Mesodermal cell (in vitro differentiated cells): ENCODE data around the gene RARS1.
"Not testable (repeated sequence)": the region's sequence is repeated elsewhere in the genome, so short reads cannot be mapped to it uniquely, and the experiment has no call there.

Experiments used
- H3K27ac ChIP-seq: 2 replicates; pipeline ENCODE4 v1.7.0; 2013; ENCODE audit warnings: mild to moderate bottlenecking, low read depth, low read length, moderate library complexity; ENCODE audit not compliant: severe bottlenecking
- H3K36me3 ChIP-seq: 2 replicates; pipeline ENCODE4 v1.7.1; 2013; ENCODE audit warnings: mild to moderate bottlenecking, low read length, moderate library complexity; ENCODE audit not compliant: control insufficient read depth, insufficient read depth
- H3K4me1 ChIP-seq: one replicate; pipeline ENCODE4 v1.7.1; 2013; ENCODE audit warnings: mild to moderate bottlenecking, low read length; ENCODE audit not compliant: insufficient read depth, control insufficient read depth, poor library complexity, severe bottlenecking
- H3K4me3 ChIP-seq: 2 replicates; pipeline ENCODE4 v1.7.0; 2013; ENCODE audit warnings: low read length, control low read depth, mild to moderate bottlenecking; ENCODE audit not compliant: insufficient read depth, poor library complexity, severe bottlenecking; ENCODE audit errors: extremely low read depth
- H3K9me3 ChIP-seq: 2 replicates; pipeline ENCODE4 v1.7.1; 2013; ENCODE audit warnings: mild to moderate bottlenecking, low read length, moderate library complexity; ENCODE audit not compliant: control insufficient read depth
- WGBS, 2 experiments: methylation state at CpG; one replicate each; pipeline ENCODE4 v1.1.5; 2013; ENCODE audit warnings: missing lambda C conversion rate in 2 of 2; ENCODE audit not compliant: insufficient coverage in 2 of 2; 5-methylcytosine and 5-hydroxymethylcytosine counted together

Gene RARS1

DNA sequence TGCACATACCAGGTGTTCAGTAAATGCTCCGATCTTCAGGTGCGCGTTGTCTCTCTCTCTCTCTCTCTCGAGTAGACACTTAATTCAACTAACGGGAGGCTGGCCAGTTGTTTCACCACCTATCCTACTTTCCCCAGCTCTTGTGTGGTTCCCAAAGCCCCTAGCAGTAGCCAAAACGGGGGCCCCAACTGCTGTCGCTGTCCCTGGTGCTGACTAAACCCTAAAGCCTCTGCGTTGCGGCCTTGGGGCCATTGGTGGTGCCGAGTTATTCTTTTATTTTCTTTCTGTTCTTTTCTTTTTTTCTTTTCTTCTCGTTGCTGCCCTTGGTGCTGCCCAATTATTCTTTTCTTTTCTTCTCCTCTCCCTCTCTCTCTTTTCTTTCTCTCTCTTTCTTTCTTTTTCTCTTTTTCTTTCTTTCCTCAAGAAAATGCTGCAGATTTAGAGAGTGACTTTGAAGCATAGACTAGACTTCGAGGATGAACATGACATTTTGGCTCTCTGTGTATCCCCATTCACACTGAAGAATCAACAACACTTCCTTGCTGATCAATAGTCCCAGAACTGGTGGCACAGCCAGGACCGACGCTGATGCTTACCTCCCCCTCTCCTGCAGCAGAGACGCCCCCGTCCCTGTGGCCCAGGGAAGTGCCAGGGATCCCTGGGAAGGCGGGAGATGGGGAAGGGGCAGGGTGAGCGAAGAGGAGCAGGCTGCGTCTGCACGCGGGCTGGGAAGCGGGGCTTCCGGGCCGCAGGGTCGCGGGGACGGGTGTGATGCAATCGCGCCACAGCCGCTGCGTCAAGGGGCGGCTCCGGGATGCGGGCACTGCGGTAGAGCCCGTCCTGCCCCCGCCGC is 42.5 kb downstream of the RARS1 start, which contains the start of gene FBLL1:
Gene FBLL1 (plus strand): TSS at position 785 of the 853 bp plus-strand sequence. CDS start 200 bp downstream, outside the sequence.
- Histone ChIP-seq H3K9me3 (peaks cover 4% of the 10 kb centered on the region), H3K4me3 (peak within 1 kb of the TSS; percentile 27), H3K36me3 (no peaks in the 10 kb centered on the region), H3K4me1 (peaks cover 3% of the 10 kb centered on the region), H3K27ac (no peak within 1 kb of the TSS)
- WGBS, 2 experiments, result 14 to 15% methylated on average over 26 to 27 of the region's 38 CpGs

DNA sequence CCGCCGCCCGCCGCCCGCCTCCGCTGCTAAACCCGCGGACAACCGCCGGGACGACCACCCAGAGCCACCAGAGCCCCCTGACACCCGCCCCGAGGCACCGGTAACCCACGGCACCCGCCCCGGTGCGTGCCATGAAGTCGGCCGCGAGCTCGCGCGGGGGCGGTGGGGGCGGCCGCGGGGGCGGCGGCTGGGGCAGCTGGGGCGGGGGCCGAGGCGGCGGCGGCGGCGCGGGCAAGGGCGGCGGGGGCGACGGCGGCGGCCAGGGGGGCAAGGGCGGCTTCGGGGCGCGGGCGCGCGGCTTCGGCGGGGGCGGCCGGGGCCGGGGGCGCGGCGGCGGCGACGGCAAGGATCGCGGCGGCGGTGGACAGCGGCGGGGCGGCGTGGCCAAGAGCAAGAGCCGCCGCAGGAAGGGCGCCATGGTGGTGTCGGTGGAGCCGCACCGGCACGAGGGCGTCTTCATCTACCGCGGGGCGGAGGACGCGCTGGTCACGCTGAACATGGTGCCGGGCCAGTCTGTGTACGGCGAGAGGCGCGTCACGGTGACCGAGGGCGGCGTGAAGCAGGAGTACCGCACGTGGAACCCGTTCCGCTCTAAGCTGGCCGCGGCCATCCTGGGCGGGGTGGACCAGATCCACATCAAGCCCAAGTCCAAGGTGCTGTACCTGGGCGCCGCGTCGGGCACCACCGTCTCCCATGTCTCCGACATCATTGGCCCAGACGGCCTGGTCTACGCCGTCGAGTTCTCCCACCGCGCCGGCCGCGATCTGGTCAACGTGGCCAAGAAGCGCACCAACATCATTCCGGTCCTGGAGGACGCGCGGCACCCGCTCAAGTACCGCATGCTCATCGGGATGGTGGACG is 43.3 kb downstream of the RARS1 start:
- Histone ChIP-seq H3K36me3 (no peaks in the 10 kb centered on the region), H3K4me1 (peaks cover 3% of the 10 kb centered on the region), H3K27ac (no peak overlapping the region), H3K9me3 (peaks cover 4% of the 10 kb centered on the region), H3K4me3 (peak overlapping the region; percentile 27)
- 42 to 44% methylated on average over 70 to 74 of the region's 125 CpGs for WGBS, 2 experiments

DNA sequence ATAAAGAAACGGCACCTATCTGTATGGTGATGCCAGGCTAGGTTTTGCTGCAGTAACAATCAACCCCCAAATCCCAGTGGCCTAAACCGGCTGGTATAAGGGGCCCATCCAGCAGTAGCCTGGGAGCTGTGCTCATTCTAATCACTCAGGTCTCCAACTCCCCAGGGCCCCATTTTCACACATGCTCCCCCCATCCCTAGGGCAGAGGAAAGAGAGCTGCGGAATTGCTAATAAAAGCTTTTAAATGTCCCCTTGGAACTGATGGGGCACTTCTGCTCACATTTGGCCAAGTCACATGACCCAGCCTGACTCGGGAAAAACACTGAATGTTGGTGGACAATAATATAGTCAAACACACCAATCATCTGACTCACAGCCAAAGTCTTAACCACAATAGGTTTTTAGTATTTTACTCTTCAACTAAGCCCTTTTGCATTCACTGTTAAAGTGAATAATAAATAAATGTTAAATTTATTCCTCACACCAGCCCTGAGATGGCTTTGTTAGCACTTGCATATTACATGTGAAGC is 44.4 kb downstream of the RARS1 start:
- Histone ChIP-seq H3K4me1 (peaks cover 3% of the 10 kb centered on the region), H3K4me3 (no peak overlapping the region), H3K9me3 (peaks cover 4% of the 10 kb centered on the region), H3K27ac (no peak overlapping the region), H3K36me3 (no peaks in the 10 kb centered on the region)
- WGBS, 2 experiments, result 100% methylated on average over 1 of the region's 4 CpGs

DNA sequence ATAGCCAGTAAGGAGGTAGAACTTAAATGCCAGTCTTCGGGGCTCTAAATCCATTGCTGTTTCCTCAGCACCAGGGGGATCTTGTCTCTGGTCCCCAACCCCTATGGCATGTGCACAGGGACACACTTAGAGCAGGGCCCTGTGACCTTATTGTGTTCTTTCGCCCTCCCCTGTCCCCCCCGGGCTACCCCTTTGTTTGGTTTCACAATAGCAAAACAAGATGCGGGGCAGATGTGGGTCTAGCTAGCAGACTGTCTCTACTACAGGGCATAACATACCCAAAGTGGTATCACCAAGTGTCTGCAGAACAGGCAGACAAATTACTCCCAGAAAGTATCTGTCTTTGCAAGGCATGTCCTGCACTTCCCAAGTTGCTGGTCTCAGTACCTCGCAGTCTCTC is 44.9 kb downstream of the RARS1 start:
- WGBS, 2 experiments, result 82 to 93% methylated on average over 4 of the region's 5 CpGs
- Histone ChIP-seq H3K36me3 (no peaks in the 10 kb centered on the region), H3K9me3 (peaks cover 4% of the 10 kb centered on the region), H3K4me3 (no peak overlapping the region), H3K4me1 (peaks cover 3% of the 10 kb centered on the region), H3K27ac (no peak overlapping the region)

DNA sequence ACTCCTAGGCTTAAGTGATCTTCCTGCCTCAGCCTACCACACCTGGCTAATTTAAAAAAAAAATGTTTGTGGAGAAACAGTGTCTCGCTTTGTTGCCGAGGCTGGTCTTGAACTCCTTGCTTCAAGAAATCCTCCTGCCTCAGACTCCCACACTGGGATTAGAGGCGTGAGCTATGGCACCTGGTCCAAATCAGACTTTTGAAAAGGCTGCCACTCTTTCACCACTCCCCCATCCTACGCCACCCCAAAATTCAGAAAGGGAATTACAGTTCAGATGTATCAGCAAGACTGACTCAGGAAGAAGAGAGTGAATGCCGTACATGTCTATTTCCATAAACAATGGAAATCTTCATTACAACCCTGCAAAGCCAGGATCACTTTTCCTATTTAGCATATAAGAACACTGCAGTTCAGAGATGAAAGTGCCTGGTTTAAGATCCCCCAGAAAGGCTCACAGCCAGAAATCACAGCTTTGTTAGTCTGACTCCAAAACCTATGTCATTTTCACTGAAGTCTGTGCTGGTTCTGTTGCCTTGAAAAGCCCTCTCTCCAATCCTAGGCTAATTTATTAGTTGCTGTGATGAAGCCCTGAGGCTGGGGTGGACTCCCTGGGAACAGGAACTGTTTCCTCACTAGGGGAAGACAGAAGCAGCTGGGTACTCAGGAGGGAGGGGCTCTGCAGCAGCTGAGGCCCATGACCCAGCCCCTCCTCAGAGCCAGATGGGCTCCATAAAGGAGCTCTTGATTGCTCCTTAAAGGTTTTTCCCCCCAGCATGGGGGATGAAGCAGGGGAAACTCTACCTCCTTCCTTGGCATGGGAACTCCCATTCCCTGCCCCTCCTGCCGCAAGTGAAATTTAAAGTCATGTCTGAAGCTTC is 46.0 kb downstream of the RARS1 start:
- Histone ChIP-seq H3K27ac (no peak overlapping the region), H3K9me3 (peaks cover 4% of the 10 kb centered on the region), H3K4me3 (no peak overlapping the region), H3K36me3 (no peaks in the 10 kb centered on the region), H3K4me1 (peaks cover 3% of the 10 kb centered on the region)
- WGBS, 2 experiments, result 100% methylated on average over 2 to 3 of the region's 6 CpGs

DNA sequence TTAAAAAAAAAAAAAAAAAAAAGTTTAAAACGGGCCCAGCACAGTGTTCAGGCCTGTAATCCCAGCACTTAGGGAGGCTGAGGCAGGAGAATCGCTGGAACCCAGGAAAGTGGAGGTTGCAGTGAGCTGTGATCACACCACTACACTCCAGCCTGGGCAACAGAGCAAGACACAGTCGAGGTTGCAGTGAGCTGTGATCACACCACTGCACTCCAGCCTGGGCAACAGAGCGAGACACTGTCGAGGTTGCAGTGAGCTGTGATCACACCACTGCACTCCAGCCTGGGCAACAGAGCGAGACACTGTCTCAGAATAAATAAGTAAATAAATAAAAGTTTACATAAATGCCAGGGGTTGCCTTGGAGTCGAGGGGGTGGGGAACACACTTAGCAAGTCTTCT is 48.1 kb downstream of the RARS1 start:
- H3K9me3 ChIP-seq, H3K4me1 ChIP-seq, H3K36me3 ChIP-seq, H3K27ac ChIP-seq, H3K4me3 ChIP-seq: not testable (repeated sequence)
- 77 to 93% methylated on average over 2 to 5 of the region's 7 CpGs for WGBS, 2 experiments

DNA sequence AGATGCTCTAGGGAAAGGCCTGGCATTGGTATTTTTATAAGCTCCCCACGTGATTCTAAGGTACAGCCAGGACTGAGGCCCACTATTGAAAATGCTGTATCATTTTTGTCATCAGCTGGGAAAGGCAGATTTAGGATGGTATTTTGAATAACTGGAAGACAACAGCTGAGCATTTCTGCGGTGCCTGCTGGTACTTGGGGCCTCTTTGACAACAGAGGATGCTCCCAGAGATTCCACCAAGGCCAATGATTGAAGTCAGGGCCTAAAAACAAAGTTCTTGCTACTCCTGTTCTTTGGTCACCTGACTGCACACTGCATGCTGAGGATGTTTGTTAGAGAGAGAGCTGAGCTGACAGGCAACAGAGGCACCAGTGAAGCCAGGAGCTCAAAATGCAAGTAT is 50.9 kb downstream of the RARS1 start:
- H3K9me3 ChIP-seq, result no peaks in the 10 kb centered on the region
- H3K4me3 ChIP-seq, result no peak overlapping the region
- H3K4me1 ChIP-seq, result no peaks in the 10 kb centered on the region
- no peaks in the 10 kb centered on the region for H3K36me3 ChIP-seq
- H3K27ac ChIP-seq, result no peak overlapping the region
- WGBS, 2 experiments, result 83 to 96% methylated on average over 2 of the region's 2 CpGs

DNA sequence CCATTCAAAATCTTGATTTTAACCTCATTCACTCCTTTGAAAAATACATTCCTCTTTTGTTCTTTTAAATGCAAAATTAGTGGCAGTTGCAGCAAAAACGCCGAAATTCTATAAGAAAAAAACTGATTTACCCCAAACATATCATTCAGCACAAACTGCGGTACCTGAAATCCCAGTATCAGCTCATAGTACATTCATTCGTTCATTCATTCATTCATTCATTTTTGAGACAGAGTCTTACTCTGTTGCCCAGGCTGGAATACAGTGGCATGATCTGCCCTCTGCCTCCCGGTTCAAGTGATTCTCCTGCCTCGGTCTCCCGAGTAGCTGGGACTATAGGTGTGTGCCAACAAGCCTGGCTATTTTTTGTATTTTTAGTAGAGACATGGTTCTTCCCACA is 63.3 kb downstream of the RARS1 start:
- Histone ChIP-seq H3K4me3 (no peak overlapping the region), H3K36me3 (peaks cover 73% of the 10 kb centered on the region), H3K9me3 (no peaks in the 10 kb centered on the region), H3K27ac (no peak overlapping the region), H3K4me1 (no peaks in the 10 kb centered on the region)
- WGBS, 2 experiments, result 92 to 96% methylated on average over 4 to 5 of the region's 7 CpGs

DNA sequence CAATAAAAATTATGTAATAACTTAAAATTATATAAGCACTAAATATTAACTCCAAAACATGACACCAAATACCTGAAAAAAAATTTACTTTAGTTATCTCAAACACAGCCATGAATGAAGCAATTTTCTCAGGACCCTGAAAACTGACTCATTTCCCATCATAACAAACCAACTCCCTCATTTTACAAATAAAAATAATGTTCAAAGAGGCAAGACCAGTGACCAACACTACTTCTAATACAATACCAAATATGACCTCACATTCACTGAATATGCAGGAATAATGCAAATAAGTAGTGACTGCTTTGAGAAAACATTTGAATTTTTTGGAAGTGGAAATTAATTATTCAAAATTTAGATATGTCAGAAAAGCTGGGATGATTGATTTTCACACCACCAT is 64.4 kb downstream of the RARS1 start:
- no peak overlapping the region for H3K27ac ChIP-seq
- H3K4me3 ChIP-seq, result no peak overlapping the region
- H3K36me3 ChIP-seq, result peaks cover 79% of the 10 kb centered on the region
- no peaks in the 10 kb centered on the region for H3K9me3 ChIP-seq
- H3K4me1 ChIP-seq, result no peaks in the 10 kb centered on the region

DNA sequence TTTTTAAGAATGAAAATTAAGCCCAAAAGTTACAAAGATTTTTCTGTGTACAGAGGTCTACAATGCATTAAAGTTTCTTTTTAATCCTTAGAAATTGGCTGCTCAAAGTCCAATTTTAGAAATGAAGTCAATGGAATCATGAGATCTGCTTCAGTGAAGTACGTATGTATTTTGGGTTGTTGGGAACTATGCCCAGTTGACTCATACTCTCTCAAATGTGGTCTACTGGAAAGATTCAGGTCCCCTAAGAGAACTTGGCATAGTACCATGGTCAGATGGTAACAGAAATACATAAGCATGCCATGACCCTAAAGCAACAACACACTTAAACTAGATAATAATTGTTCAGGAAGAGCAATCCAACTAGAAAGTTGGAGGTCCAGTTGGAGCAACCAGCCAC is 65.9 kb downstream of the RARS1 start:
- Histone ChIP-seq H3K4me3 (no peak overlapping the region), H3K36me3 (peaks cover 82% of the 10 kb centered on the region), H3K27ac (no peak overlapping the region), H3K9me3 (no peaks in the 10 kb centered on the region), H3K4me1 (no peaks in the 10 kb centered on the region)
- 83 to 100% methylated on average over 1 of the region's 1 CpG for WGBS, 2 experiments
